Heart left ventricle (tissue), 13 donors: ENCODE results near the gene OCLN.

ENCODE experiments used
- POLR2A ChIP-seq, 2 donors: fragments of 450-650 bp; IDR thresholded peaks; one replicate each; pipeline ENCODE4 v1.6.1; 2017; ENCODE audit warnings: antibody characterized with exemption in 2 of 2, mild to moderate bottlenecking in 2 of 2, moderate library complexity in 2 of 2
- TF ChIP-seq, protein P1 (sequence below), 12 donors: fragments of 200-600 bp; sonication (generic) in 4 of 12; IDR thresholded peaks; one replicate each; pipeline versions ENCODE4 v1.5.0 to v1.8.0; 2018 to 2022; ENCODE audit warnings: antibody characterized with exemption in 12 of 12, mild to moderate bottlenecking in 5 of 12
- donor health status: ischemic (EF 13 %, LVEDD 7.1; RV severe dilation, severe dysfunction).
- donor health status: DM: no; HTN: yes; CAD: no.
- donor health status: DM: no; HTN: no; CAD: no.
- donor health status: ischemic (EF 25% LVEDD 6.9; RV normal size, moderate dysfunction).
- donor health status: ischemic (EF 25% LVEDD 5.7; RV mildly dilated, moderate dysfunction).
- donor health status: ischemic (EF 35%, LVEDD 5.7; RV mildly dilated, moderate dysfunction).
- donor health status: nonischemic (EF 11% LVEDD 7.7; RV severe dilation, severe dysfunction).
- donor health status: DM: yes; HTN: yes; CAD: no.
- donor health status: PGD.
- donor health status: ischemic (EF 29% LVEDD 5.4; RV normal size, mild dysfunction).
- donor health status: nonischemic (EF 23%, LVEDD 6.1; RV moderate dilation, normal function).

GRCh38 chr5:69525490-69525889, 32.9 kb downstream of the OCLN start:
- TF ChIP-seq, protein P1, sequence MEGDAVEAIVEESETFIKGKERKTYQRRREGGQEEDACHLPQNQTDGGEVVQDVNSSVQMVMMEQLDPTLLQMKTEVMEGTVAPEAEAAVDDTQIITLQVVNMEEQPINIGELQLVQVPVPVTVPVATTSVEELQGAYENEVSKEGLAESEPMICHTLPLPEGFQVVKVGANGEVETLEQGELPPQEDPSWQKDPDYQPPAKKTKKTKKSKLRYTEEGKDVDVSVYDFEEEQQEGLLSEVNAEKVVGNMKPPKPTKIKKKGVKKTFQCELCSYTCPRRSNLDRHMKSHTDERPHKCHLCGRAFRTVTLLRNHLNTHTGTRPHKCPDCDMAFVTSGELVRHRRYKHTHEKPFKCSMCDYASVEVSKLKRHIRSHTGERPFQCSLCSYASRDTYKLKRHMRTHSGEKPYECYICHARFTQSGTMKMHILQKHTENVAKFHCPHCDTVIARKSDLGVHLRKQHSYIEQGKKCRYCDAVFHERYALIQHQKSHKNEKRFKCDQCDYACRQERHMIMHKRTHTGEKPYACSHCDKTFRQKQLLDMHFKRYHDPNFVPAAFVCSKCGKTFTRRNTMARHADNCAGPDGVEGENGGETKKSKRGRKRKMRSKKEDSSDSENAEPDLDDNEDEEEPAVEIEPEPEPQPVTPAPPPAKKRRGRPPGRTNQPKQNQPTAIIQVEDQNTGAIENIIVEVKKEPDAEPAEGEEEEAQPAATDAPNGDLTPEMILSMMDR (IDR thresholded peaks at IDR 0.05): no peak
- no peak for TF ChIP-seq POLR2A (IDR thresholded peaks at IDR 0.05)
